Breast epithelium (tissue), 3 donors: ENCODE data around the gene FAM216B.

Source experiments
- POLR2A ChIP-seq: fragments of 450-650 bp; IDR thresholded peaks from one replicate; pipeline ENCODE4 v1.6.1; 2016; ENCODE audit warnings: antibody characterized with exemption, mild to moderate bottlenecking, moderate library complexity
- POLR2AphosphoS5 ChIP-seq, 3 donors: sonication (generic); formaldehyde crosslinking; IDR thresholded peaks; one replicate each; pipeline ENCODE4 v1.6.1; 2017; ENCODE audit warnings: antibody characterized with exemption in 3 of 3
- TF ChIP-seq, protein P1 (sequence below), 3 donors: fragments of 450-650 bp; IDR thresholded peaks; one replicate each; pipeline ENCODE4 v1.5.1; 2016 to 2017; ENCODE audit warnings: antibody characterized with exemption in 3 of 3, mild to moderate bottlenecking in 3 of 3, moderate library complexity in 3 of 3

DNA sequence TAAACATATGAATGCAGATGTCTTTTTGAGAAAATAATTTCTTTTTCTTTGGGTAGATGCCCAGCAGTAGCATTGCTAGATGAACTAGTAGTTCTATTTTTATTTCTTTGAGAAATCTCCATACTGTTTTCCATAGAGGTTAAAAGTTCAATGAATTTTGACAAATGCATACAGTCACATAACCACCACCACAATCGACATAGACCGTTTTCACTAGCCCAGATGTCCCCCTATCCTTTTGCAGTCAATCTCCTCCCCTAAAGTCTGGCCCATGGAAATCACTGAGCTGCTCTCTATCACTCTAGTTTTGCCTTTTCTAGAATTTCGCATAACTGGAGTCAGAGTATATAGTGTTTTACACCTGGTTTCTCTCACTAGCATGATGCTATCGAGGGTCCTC lies 10.8 kb downstream of the FAM216B start:
- TF ChIP-seq, protein P1, sequence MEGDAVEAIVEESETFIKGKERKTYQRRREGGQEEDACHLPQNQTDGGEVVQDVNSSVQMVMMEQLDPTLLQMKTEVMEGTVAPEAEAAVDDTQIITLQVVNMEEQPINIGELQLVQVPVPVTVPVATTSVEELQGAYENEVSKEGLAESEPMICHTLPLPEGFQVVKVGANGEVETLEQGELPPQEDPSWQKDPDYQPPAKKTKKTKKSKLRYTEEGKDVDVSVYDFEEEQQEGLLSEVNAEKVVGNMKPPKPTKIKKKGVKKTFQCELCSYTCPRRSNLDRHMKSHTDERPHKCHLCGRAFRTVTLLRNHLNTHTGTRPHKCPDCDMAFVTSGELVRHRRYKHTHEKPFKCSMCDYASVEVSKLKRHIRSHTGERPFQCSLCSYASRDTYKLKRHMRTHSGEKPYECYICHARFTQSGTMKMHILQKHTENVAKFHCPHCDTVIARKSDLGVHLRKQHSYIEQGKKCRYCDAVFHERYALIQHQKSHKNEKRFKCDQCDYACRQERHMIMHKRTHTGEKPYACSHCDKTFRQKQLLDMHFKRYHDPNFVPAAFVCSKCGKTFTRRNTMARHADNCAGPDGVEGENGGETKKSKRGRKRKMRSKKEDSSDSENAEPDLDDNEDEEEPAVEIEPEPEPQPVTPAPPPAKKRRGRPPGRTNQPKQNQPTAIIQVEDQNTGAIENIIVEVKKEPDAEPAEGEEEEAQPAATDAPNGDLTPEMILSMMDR (IDR thresholded peaks at IDR 0.05), result no peak
- no peak for TF ChIP-seq POLR2AphosphoS5 (IDR thresholded peaks at IDR 0.05)
- TF ChIP-seq POLR2A, result no peak
